C4-2B (cell line): ENCODE data around the gene DLG4.
"Not testable (repeated sequence)": the region's sequence is repeated elsewhere in the genome, so short reads cannot be mapped to it uniquely, and the experiment has no call there.

Source experiments
- H3K27ac ChIP-seq: fragments of 450-650 bp; 2 replicates; pipeline ENCODE4 v1.5.1; 2017
- ZFX ChIP-seq: fragments of 450-650 bp; IDR thresholded peaks from 2 replicates; pipeline ENCODE4 v1.6.1; 2017
- TF ChIP-seq, protein P1 (sequence below): fragments of 450-650 bp; conservative IDR thresholded peaks from 2 replicates; pipeline ENCODE4 v1.5.1; 2017; ENCODE audit warnings: mild to moderate bottlenecking

Gene DLG4

DNA sequence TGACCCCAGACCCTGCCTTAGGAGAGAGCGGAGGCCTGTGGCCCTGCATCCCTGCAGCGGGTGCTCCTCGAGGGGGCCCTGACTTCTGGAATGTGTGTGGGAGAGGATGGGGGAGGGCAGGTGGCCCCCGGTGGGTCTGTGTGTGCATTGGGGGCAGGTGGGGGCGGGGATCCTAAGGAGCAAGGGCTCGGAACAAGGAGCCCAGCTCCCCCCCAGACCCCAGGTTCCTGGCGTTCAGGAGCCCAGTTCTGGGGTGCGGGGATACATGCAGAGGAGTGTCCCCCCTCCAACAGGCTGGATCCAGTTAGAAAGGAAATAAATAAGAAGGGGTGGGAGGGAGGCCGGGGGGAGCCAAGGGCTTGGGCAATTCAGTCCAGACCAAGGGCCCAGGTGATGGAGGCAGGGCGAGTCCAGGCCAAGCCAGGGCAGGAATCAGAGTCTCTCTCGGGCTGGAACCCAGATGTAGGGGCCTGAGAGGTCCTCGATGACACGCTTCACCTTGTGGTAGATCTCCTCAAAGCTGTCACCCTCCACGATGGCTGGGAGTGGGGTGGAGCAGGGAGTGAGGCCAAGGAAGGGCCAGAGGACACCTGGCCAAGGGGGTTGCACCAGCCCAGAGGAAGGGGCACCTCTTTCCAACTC lies 29.2 kb downstream of the DLG4 start:
- H3K27ac ChIP-seq: no peak overlapping the region
- TF ChIP-seq ZFX: no peak
- TF ChIP-seq, protein P1, sequence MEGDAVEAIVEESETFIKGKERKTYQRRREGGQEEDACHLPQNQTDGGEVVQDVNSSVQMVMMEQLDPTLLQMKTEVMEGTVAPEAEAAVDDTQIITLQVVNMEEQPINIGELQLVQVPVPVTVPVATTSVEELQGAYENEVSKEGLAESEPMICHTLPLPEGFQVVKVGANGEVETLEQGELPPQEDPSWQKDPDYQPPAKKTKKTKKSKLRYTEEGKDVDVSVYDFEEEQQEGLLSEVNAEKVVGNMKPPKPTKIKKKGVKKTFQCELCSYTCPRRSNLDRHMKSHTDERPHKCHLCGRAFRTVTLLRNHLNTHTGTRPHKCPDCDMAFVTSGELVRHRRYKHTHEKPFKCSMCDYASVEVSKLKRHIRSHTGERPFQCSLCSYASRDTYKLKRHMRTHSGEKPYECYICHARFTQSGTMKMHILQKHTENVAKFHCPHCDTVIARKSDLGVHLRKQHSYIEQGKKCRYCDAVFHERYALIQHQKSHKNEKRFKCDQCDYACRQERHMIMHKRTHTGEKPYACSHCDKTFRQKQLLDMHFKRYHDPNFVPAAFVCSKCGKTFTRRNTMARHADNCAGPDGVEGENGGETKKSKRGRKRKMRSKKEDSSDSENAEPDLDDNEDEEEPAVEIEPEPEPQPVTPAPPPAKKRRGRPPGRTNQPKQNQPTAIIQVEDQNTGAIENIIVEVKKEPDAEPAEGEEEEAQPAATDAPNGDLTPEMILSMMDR: no peak

DNA sequence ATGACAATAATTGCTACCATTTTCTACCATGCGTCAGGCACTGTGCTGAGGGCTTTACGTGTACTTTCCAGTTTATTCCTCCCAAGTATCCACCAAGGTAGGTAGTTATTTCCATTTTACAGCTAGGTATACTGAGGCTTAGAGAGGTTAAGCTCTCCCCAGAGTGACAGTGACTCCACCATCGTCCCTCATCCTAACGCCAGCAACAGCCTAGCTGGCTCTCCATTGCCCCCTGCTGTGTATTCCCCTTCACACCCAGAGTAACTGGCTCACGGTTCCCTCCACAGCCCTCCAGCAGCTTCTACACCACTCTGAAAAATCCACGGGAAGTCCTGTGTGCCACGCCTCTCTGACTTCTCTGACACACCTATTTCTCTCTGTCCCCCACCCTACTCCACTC lies 33.4 kb downstream of the DLG4 start:
- no peak for TF ChIP-seq ZFX
- TF ChIP-seq, protein P1: no peak
- no peak overlapping the region for H3K27ac ChIP-seq

DNA sequence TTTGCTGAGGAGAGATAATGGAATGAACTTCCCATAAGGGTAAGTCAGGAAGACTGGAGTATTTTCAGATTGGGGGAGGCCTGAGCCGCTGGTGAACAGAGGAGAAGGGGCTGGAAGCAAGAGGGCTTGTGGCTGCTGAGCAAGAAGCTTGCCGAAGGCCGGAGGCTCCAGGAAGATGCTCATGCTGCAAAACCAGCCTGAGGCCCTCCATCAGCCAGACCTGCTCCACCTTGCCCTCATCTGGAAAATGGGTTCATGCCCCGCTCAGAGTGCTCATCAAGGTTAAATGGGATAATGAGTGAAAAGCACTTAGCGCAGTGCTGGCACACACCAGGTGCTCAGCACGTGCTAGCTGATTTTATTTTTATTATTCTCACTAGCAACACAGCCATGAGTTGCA lies 35.0 kb downstream of the DLG4 start:
- H3K27ac ChIP-seq: no peak overlapping the region
- TF ChIP-seq, protein P1: no peak
- TF ChIP-seq ZFX: no peak

DNA sequence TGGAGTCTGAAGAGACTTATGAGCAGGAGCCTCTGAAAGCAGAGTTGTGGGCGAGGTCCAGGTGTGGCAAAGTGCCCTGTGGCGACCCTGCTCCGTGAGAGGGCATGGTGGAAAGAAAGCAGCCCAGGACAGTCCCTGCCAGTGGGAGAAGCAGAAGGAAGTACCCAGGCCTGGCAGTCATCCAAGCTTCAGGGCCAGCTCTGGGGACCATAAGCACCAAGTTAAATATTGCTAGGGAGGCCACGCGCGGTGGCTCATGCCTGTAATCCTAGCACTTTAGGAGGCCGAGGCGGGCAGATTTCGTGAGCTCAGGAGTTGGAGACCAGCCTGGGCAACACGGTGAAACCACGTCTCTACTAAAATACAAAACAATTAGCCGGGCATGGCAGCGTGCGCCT lies 35.5 kb downstream of the DLG4 start:
- TF ChIP-seq ZFX: no peak
- TF ChIP-seq, protein P1: no peak
- H3K27ac ChIP-seq: no peak overlapping the region

DNA sequence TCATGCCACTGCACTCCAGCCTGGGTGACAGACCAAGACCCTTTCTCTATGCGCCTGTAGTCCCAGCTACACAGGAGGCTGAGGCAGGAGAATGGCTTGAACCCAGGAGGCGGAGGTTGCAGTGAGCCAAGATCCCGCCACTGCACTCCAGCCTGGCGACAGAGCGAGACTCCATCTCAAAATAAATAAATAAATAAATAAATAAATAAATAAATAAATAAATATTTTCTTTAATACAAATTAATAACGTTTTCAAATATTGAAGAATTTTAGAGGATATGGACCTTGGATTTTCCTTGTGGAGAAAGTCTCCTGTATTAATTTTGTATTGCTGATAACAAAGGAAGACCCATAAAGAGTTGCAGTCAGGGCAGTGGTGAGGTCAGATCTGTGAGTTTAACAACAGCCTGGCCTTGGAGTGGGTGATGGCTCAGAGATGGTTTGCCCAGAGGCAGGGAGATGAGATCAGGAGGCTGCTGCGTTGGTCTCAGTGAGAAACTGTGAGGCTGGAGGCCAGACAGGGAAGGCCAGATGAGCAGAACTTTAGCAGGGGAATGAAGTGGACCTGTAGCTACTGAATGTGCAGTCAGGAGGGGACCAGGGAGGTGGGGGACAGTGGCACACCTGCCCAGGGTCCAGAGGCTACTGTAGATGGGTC lies 36.1 kb downstream of the DLG4 start:
- no peak overlapping the region for H3K27ac ChIP-seq

DNA sequence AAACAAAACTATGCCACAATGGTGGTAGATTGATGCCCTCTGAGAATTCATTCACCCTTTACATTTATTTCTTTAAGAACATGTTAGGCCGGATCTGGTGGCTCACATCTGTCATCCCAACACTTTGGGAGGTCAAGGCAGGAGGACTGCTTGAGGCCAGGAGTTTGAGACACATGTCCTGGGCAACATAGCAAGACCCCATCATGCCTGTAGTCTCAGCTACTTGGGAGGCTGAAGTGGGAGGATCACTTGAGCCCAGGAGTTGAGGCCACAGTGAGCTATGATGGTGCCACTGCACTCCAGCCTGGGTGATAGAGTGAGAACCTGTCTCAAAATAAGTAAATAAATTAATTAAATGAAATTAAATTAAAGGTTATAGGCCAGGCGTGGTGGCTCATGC lies 37.5 kb downstream of the DLG4 start:
- H3K27ac ChIP-seq: not testable (repeated sequence)

More for the DNA sequence above, 36.1 kb downstream of the DLG4 start:
- no peak for TF ChIP-seq ZFX
- TF ChIP-seq, protein P1: no peak

DNA sequence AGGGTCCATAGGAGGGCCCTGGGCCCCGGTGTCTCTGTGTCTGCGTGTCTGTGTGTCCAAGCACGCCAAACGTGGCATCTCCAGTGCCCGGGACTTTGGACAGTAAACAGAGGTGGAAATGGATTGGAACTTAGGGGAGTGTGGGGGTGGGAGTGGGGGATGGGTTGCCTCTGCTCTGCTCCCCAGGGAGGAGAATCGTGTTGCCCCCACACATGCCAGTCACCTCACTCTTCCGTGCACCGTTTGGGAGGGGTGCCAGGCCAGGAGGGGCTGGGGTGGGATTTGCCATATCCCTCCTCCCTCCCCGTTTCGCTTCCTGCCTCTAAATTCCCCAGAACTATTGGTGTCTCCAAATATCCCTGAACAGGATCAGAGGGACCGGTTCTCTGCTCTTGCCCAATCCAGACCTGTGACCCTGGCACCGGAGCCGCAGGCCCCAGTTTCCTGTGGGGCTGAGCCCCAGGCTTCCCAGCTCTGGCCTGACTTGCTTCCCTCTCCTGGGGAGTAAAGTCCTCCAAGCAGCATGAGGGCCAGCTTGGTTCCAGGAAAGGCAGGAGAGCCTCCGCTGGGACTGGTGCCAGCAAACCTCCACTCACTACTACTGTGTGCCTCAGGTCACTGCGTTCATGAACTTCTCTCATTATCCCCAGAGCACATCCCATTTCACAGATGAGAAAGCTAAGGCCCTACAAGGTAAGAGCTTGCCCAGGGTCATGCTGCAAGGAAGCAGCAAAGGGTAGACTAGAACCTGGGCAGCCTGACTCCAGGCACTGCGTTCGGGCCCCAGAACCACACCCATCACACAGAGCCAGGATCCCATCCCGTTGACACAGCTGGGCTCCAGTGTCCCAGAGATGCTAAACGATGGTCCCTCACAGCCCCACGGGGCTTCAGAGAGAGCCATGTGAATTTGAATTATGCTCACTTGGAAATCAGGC lies 40.0 kb downstream of the DLG4 start, which contains the start of gene ASGR1:
Gene ASGR1, minus strand, starts transcription at position 54 of the 938 bp plus-strand sequence. CDS start 807 bp downstream, outside the sequence.
- H3K27ac ChIP-seq: no peak within 1 kb of the TSS
- TF ChIP-seq, protein P1: no peak
- no peak for TF ChIP-seq ZFX
